D721Med (cell line): Measurements from ENCODE around the gene PCOLCE2.
"Not testable (repeated sequence)": the region's sequence is repeated elsewhere in the genome, so short reads cannot be mapped to it uniquely, and the experiment has no call there.

Source experiments
- DNase-seq: peaks from one replicate; pipeline ENCODE4 v3.0.0; 2011; ENCODE audit warnings: low spot score; ENCODE audit not compliant: insufficient read length
- FAIRE-seq: peaks from 2 replicates; lab custom pipeline; 2011; peaks lifted over from hg19 to GRCh38; lab: Jason Lieb, UNC
- CTCF ChIP-seq: IDR thresholded peaks from 2 replicates; pipeline ENCODE4 v1.5.1; 2012; ENCODE audit warnings: mild to moderate bottlenecking, control low read depth; ENCODE audit not compliant: insufficient read depth; ENCODE audit errors: missing control alignments

The PCOLCE2 gene

GRCh38 chr3:142890592-142890991 is 1.7 kb upstream of the PCOLCE2 start:
- no peak for DNase-seq
- no peak for FAIRE-seq
- no peak for TF ChIP-seq CTCF

GRCh38 chr3:142889212-142890014 is 530 bp upstream of the PCOLCE2 start:
- FAIRE-seq, result no peak
- no peak for DNase-seq
- TF ChIP-seq CTCF, result no peak

GRCh38 chr3:142888099-142888480 is 793 bp downstream of the PCOLCE2 start:
- no peak for DNase-seq
- no peak for TF ChIP-seq CTCF
- no peak for FAIRE-seq

- FAIRE-seq (peak; percentile 84), DNase-seq (no peak)
- TF ChIP-seq CTCF, result no peak
Measured at GRCh38 chr3:142886940-142887339, 1.9 kb downstream of the PCOLCE2 start.

- no peak for TF ChIP-seq CTCF
- DNase-seq (no peak), FAIRE-seq (no peak)
Measured at GRCh38 chr3:142886021-142886420, 2.9 kb downstream of the PCOLCE2 start.

- TF ChIP-seq CTCF, result no peak
- no peak for DNase-seq
- no peak for FAIRE-seq
Measured at GRCh38 chr3:142884531-142884930, 4.4 kb downstream of the PCOLCE2 start.

- DNase-seq, FAIRE-seq: not testable (repeated sequence)
Measured at GRCh38 chr3:142883534-142883933, 5.3 kb downstream of the PCOLCE2 start.
